GM12864 (cell line): ENCODE results near the gene ARHGAP19.

Experiments used
- DNase-seq: peaks from one replicate; pipeline ENCODE4 v3.0.0-alpha.2; 2011; ENCODE audit warnings: low read depth
- H3K4me3 ChIP-seq: 2 replicates; pipeline ENCODE4 v1.5.1; 2011; ENCODE audit warnings: mild to moderate bottlenecking, low read depth, low read length, control low read depth
- CTCF ChIP-seq: IDR thresholded peaks from 2 replicates; pipeline ENCODE4 v1.5.1; 2011; ENCODE audit warnings: low read depth, mild to moderate bottlenecking, moderate library complexity, low read length, control low read depth, inconsistent platforms; ENCODE audit errors: missing control alignments

Gene ARHGAP19

GRCh38 chr10:97176226-97176625, 116.2 kb downstream of the ARHGAP19 start:
- no peak for DNase-seq
- H3K4me3 ChIP-seq, result no peak overlapping the region
- TF ChIP-seq CTCF, result no peak

GRCh38 chr10:97175586-97175985, 116.9 kb downstream of the ARHGAP19 start:
- no peak for DNase-seq
- H3K4me3 ChIP-seq, result no peak overlapping the region
- no peak for TF ChIP-seq CTCF

- DNase-seq, result no peak
- no peak overlapping the region for H3K4me3 ChIP-seq
- no peak for TF ChIP-seq CTCF
These were observed 117.5 kb downstream of the ARHGAP19 start for GRCh38 chr10:97174941-97175340.

GRCh38 chr10:97174276-97174775, 118.1 kb downstream of the ARHGAP19 start:
- H3K4me3 ChIP-seq, result no peak overlapping the region
- DNase-seq, result no peak
- no peak for TF ChIP-seq CTCF

- DNase-seq, result no peak
- no peak for TF ChIP-seq CTCF
- H3K4me3 ChIP-seq, result no peak overlapping the region
These were observed 119.4 kb downstream of the ARHGAP19 start for GRCh38 chr10:97173036-97173435.
